ENCODE measurements around the gene SMC1B.

DNA sequence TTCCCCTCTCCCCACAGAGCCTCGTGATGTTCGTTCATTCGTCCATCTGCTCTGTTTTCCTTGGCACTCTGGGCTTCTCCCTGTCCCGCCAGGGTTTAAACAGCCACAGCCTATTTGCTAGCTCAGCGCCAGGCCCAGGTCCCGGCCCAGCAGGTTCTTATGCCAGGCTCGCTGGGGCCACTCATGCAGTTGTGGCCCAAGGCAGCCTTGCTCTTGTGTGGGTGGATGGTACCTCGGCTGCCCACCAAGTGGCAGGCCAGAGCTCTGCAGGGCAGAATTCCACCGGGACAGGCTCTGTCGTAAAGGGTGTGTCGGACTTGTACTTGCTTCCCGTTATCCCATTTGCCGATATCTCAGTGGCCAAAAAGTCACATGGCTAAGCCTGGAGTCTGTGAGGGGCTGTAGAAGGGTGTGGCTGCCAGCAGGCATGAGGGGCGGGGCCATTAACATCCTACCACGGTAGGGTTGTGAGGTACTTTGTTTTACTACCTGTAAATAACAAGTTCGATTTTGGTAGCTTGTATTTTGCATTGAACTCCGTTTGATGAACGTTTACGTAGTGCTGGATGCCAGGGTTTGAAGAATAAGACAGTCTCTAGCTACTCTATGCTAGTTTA lies 95.7 kb downstream of the SMC1B start:
- TF ChIP-seq, protein P1, sequence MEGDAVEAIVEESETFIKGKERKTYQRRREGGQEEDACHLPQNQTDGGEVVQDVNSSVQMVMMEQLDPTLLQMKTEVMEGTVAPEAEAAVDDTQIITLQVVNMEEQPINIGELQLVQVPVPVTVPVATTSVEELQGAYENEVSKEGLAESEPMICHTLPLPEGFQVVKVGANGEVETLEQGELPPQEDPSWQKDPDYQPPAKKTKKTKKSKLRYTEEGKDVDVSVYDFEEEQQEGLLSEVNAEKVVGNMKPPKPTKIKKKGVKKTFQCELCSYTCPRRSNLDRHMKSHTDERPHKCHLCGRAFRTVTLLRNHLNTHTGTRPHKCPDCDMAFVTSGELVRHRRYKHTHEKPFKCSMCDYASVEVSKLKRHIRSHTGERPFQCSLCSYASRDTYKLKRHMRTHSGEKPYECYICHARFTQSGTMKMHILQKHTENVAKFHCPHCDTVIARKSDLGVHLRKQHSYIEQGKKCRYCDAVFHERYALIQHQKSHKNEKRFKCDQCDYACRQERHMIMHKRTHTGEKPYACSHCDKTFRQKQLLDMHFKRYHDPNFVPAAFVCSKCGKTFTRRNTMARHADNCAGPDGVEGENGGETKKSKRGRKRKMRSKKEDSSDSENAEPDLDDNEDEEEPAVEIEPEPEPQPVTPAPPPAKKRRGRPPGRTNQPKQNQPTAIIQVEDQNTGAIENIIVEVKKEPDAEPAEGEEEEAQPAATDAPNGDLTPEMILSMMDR (IDR thresholded peaks at IDR 0.05) = peak; percentile 36 to 75 (median 55)
- TF ChIP-seq POLR2A (IDR thresholded peaks at IDR 0.05) (no peak), EP300 (IDR thresholded peaks at IDR 0.05; ENCODE audit: low read depth) (no peak), POLR2AphosphoS5 (IDR thresholded peaks at IDR 0.05) (no peak)

Data from transverse colon (tissue), 4 donors.